GM21367 (cell line): ENCODE data around the gene SURF6.
A peak's percentile ranks its signal among the peaks of the same experiment; 100 is the strongest.
"Not testable (repeated sequence)": the region's sequence is repeated elsewhere in the genome, so short reads cannot be mapped to it uniquely, and the experiment has no call there.

ENCODE experiments used
- ATAC-seq: cut with Tn5 transposase; IDR thresholded peaks from one replicate; pipeline ENCODE4 v1.9.1; 2021; ENCODE audit not compliant: unreplicated experiment

The SURF6 gene

DNA sequence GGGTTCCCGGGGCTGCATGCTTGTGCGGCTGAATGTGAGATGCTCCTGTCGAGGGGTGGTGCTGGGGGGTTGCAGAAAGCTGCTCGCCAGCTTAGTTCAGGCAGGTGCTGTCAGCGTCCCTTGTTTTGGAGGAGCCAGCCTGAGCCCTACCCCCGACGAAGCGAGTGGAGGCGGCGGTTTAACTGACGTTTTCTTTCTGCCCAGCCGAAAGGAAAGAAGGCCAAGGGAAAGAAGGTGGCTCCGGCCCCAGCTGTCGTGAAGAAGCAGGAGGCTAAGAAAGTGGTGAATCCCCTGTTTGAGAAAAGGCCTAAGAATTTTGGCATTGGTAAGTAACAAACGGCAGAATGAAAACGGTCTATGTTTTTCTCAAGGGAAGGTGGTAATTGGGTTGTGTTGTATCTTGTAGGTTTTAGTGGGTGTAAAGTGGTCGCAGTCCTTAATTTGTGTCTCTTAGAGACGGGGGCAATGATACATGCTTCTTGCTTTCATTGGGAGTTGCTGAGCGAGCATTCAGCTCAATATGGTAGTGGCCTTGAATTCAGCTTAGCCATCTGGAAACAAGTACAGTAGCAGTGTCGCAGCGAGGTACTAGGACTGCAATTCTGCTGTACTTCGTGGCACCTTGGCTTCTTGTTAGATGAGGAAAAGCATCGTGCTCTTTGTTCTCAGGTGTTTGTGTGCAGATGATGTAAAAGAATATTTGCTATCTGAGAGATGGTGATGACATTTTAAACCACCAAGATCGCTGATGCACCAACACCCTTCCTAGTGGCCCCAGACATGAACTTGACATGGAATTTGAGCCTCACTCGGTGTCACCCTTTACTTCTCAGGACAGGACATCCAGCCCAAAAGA, 13.0 kb upstream of the SURF6 start:
- ATAC-seq: no peak

DNA sequence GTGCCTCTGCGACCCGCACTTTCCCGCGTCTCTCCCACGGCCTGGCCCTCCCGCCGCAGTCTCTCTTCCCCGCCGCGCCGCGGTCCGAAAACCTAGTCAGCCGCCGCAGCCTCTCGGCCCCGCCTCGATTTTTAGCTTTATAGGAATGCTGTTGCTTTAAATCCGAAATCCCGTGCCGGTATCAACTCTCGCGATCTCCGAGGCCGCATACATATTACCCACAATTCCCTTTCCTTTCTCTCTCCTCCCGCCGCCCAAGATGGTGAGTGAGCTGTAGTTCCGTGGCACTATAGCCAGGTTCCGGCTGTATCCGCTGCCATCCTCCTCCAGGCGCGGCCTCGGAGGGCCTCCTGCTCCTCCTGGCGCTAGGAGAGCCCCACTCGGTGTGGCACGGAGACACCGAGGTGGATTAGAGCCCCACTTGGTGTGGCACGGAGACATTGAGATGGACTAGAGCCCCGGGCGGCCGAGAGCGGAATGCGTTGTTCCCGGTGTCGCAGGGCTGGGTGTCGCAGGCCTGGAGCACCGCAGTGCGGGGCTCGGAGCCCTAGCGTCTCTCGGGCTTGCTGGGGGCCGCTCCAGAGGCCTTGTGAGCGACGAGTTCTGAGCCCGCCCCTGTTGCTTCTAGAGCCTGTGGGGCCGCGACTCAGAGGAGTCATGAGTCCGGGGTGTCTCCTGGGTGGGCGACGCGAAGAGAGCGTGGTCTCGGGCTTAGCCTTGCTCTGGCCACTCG, 12.2 kb upstream of the SURF6 start, which contains the start of the genes MED22 and RPL7A:
TSS of gene MED22 (minus strand) at position 147 of the 733 bp plus-strand sequence. CDS start 1,469 bp downstream, outside the sequence.
TSS of gene RPL7A (plus strand) at position 234 of the 733 bp plus-strand sequence. CDS start at position 260, 26 bp downstream.
- peak; percentile 65 for ATAC-seq

GRCh38 chr9:133347515-133347984, 11.6 kb upstream of the SURF6 start:
- ATAC-seq: peak; percentile 23

- no peak for ATAC-seq
These were observed 10.2 kb upstream of the SURF6 start for GRCh38 chr9:133346021-133346785.

DNA sequence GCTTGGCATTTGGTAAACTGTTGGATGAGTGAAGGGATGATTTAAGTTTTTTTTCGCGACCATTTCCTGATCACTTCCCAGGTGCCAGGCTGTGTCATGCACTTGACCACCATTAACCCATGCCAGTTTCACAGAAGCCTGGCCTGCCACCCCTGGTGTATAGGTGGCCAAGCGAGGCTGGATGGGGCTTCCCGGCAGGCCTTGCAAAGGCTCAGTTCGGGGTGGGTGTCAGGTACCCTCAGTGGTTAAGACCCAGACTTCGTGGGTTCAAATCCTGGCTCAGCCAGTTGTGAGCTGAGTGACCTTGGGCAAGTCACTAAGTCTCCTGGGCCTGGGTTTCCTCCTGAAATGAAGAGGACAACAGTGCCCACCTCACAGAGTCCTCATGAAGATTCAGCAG, 9.6 kb upstream of the SURF6 start:
- no peak for ATAC-seq

GRCh38 chr9:133344979-133345378, 9.0 kb upstream of the SURF6 start:
- ATAC-seq: no peak

- ATAC-seq: no peak
These were observed 8.1 kb upstream of the SURF6 start for GRCh38 chr9:133344071-133344470.

GRCh38 chr9:133342570-133342969, 6.6 kb upstream of the SURF6 start:
- ATAC-seq: no peak

DNA sequence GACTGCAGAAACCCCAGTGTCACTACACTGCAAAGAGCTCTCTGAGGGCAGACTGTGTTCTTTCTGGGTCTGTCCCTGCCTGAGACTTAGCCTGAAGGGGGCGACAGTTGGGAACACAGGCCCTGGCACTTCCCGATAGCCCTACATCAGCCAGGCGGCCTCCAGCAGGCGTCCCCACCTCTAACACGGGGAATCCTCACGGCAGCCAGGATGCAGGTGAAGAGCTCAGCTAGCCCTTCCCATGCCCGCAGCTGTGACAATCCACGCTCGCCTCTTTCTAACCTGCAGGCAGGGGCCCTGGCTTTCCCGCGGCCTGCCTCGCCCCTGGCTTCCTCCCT, 6.0 kb upstream of the SURF6 start:
- ATAC-seq: no peak

- ATAC-seq: no peak
These were observed 5.5 kb upstream of the SURF6 start for GRCh38 chr9:133341369-133342068.

GRCh38 chr9:133340916-133341315, 4.9 kb upstream of the SURF6 start:
- ATAC-seq: no peak

GRCh38 chr9:133340256-133340655, 4.3 kb upstream of the SURF6 start:
- ATAC-seq: no peak

DNA sequence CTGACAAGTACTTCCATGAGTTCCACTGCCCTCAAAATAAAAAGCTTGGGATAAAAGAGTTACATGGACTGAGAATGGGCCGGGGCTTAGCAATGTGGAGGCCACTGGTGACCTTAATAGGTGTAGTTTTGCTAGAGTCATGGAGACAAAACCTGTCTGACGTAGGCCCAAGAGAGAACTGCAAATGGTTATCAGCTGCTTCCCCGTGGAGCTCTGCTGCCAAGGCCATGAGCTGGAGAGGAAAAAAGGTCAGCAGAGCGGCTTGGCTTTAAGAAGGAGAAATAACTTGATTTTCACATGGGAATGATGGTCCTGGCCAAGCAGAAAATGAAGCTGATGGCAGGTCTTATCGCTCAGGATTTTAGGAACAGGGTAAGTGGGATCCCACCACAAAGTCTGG, 3.7 kb upstream of the SURF6 start:
- no peak for ATAC-seq

- ATAC-seq: not testable (repeated sequence)
These were observed 1.1 kb downstream of the SURF6 start for GRCh38 chr9:133334888-133335287.

GRCh38 chr9:133334161-133334560, 1.8 kb downstream of the SURF6 start:
- ATAC-seq: no peak

DNA sequence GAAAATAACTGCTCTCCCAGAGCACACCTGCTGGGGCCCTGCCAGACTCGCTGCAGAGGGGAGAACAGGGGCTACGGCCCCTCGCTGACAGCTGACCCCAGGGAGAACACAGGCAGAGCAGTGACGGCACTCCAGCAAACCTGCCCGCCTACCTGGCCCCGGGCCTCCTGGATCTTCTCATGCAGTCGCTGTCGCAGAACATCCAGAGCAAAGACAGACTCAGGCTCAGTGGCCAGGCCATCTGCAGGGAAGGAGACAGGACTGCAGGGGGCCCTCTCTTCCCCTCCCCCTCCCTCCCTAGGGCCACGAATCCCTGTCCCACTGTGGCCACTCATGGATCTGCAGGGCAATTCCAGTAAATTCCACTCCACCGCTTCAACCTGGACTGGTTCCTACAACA, 2.4 kb downstream of the SURF6 start:
- no peak for ATAC-seq

GRCh38 chr9:133333011-133333410, 3.0 kb downstream of the SURF6 start:
- ATAC-seq: no peak

DNA sequence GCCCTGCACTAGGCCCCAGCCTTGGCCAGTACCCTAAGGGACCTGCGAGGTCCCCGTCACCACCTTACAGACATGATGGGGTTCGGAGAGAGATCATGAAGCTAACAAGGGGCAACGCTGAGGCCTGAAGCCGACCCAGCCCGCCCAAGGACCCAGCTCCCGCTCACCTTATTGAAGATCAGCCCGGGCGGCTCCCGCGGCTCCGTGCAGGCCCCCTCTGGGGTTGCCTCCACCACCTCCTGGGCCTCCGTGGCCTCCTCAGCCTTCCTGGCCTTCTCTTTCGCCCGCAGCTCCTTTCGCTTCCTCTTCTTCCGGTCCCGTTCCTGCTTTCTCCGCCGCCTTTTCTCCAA, 3.6 kb downstream of the SURF6 start:
- no peak for ATAC-seq

- no peak for ATAC-seq
These were observed 4.2 kb downstream of the SURF6 start for GRCh38 chr9:133331641-133332380.

- ATAC-seq: no peak
These were observed 4.8 kb downstream of the SURF6 start for GRCh38 chr9:133331221-133331620.
